D341Med (cell line): Measurements from ENCODE around the gene ANKRD23.

ENCODE experiments used
- DNase-seq: peaks from one replicate; pipeline ENCODE4 v3.0.0; 2012; ENCODE audit warnings: low spot score

Gene ANKRD23

GRCh38 chr2:96877042-96877451, 33.2 kb upstream of the ANKRD23 start:
- DNase-seq = no peak

- DNase-seq = no peak
These were observed 32.6 kb upstream of the ANKRD23 start for GRCh38 chr2:96876269-96877041.

GRCh38 chr2:96875498-96876268, 31.9 kb upstream of the ANKRD23 start:
- DNase-seq = peak; percentile 71

GRCh38 chr2:96874198-96874831, 30.5 kb upstream of the ANKRD23 start:
- DNase-seq = no peak

GRCh38 chr2:96873651-96874096, 29.9 kb upstream of the ANKRD23 start:
- DNase-seq = no peak

GRCh38 chr2:96872591-96873349, 28.9 kb upstream of the ANKRD23 start:
- no peak for DNase-seq

GRCh38 chr2:96870626-96871255, 26.9 kb upstream of the ANKRD23 start:
- no peak for DNase-seq

GRCh38 chr2:96869822-96870625, 26.2 kb upstream of the ANKRD23 start, which contains the start of gene SEMA4C:
SEMA4C (minus strand) TSS chr2:96870080; CDS start chr2:96867886, 2,194 bp downstream.
- DNase-seq = peak; percentile 75

GRCh38 chr2:96869281-96869821, 25.5 kb upstream of the ANKRD23 start:
- DNase-seq = peak; percentile 69

GRCh38 chr2:96868555-96869280, 24.9 kb upstream of the ANKRD23 start:
- peak; percentile 92 for DNase-seq

GRCh38 chr2:96867756-96868554, 24.1 kb upstream of the ANKRD23 start:
- DNase-seq = no peak

- DNase-seq = no peak
These were observed 23.4 kb upstream of the ANKRD23 start for GRCh38 chr2:96866986-96867755.

- no peak for DNase-seq
These were observed 22.8 kb upstream of the ANKRD23 start for GRCh38 chr2:96866586-96866985.

- no peak for DNase-seq
These were observed 22.3 kb upstream of the ANKRD23 start for GRCh38 chr2:96866149-96866548.

- DNase-seq = no peak
These were observed 21.8 kb upstream of the ANKRD23 start for GRCh38 chr2:96865654-96866053.

- DNase-seq = no peak
These were observed 20.7 kb upstream of the ANKRD23 start for GRCh38 chr2:96864343-96865091.
